ENCODE data around the gene GPC5.

Gene GPC5

DNA sequence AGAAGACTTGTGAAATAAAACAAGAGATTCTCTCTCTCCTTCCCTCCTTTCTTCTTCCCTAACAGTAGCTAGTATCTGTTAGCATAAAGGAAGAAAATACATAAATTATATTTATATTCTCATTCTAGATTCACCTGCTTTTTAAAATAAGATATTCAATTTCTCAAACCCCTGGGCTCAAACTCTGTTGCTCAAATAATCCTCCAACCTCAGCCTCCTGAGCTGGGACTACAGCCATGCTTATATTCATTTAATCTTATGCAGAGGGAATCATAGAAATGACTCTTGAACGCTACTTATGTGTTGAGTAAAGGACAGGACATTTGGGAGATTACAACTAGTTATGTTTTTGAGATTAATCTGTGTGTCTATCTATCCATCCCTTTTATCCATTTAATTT, 56.2 kb downstream of the GPC5 start:
- no peak for DNase-seq (ENCODE audit: low read depth in 3 of 3)

DNA sequence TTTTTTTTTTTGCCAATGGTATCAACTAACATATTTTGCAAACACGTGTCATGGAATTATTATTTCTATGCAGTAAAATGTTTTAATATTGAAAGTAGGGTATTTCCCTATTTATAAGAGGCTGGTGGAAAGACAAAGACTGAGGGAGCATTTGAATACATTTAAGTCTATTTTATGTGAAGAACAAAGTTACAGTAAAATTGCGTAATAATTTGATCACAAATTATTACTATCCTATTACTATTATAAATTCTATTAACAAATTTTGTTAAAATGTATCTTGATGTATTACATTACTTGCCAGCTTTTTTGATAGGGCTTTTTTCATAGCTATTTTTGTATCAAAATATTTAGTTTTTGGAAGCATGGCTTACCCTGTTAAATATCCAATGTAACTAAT, 58.4 kb downstream of the GPC5 start:
- DNase-seq (ENCODE audit: low read depth in 3 of 3) = no peak

GRCh38 chr13:91459485-91459884, 61.1 kb downstream of the GPC5 start:
- DNase-seq (ENCODE audit: low read depth in 3 of 3) = no peak

DNA sequence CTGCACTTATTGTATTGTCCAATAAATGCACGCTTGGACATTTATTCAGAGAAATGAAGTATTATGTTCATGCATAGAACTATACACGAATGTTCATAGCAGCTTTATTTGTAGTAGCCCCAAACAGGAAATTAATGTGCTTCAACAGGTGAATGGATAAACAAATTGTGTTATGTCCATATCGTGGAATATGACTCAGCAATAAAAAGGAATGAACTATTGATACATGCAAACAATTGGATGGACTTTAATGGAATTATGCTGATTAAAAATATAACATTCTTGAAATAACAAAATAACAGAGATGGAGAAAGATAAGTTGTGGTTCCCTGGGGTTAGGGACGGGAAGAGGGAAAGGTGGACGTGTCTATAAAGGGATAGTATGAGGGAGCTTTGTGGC, 65.9 kb downstream of the GPC5 start:
- DNase-seq (ENCODE audit: low read depth in 3 of 3) = no peak

DNA sequence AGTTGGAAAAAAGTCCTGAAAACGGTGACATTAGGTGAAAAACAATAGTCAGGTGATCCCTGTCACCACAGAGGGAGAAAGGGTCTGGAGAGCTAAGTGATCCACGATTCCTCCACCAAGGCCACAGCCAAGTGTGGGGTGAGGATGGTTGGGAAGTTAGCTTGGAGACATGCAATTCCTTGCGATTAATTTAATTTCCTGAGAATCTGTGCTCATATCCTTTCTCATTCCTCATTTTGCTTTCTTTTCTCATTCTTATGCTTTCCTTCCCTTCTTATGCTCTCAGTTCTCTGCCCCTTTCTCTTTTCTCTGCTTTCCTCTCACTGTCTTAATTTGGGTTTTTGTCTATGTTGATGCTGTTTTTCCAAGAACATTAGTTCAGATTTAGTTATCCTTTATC, 68.8 kb downstream of the GPC5 start:
- no peak for DNase-seq (ENCODE audit: low read depth in 3 of 3)

GRCh38 chr13:91468301-91468700, 69.9 kb downstream of the GPC5 start:
- no peak for DNase-seq (ENCODE audit: low read depth in 3 of 3)

GRCh38 chr13:91470084-91470621, 71.7 kb downstream of the GPC5 start:
- DNase-seq (ENCODE audit: low read depth in 3 of 3) = no peak

DNA sequence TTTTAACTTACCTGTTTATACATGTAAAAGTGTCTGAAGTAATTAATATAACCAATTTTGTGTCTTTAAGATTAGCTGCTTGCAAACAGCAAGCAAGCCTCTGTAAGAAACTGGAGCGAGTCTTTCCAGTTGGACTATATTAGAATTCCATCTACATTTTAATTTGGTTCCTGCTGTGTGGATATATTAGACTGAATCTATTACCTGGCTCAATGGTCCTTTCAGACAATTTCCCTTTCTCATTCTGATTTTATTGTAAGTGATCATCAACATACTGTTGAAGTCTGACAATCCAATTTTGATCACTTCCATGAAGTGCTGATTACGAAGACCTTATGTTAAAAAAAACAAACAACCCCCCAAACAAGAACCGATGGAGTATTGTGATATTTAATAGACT, 72.3 kb downstream of the GPC5 start:
- no peak for DNase-seq (ENCODE audit: low read depth in 3 of 3)

GRCh38 chr13:91482427-91482826, 84.0 kb downstream of the GPC5 start:
- DNase-seq (ENCODE audit: low read depth in 3 of 3) = no peak

DNA sequence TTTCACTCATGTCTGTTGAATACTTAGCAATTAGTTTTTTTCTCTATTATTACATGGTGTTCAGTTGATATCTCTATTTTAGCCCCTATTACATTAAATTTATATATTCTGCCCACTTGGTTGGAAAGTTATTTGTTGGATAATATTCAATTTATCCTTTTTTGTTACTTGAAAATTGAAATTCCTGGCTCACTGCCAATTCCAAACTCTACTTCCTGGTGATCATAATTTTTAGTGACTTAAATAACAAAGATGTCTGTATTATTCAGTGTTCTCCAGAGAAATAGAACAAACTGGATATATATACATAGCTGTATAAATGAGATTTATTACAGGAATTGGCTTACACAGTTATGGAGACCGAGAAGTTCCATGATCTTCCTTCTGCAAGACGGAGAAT, 93.6 kb downstream of the GPC5 start:
- no peak for DNase-seq (ENCODE audit: low read depth in 3 of 3)

- no peak for DNase-seq (ENCODE audit: low read depth in 3 of 3)
These were observed 95.0 kb downstream of the GPC5 start for GRCh38 chr13:91493442-91493841.

DNA sequence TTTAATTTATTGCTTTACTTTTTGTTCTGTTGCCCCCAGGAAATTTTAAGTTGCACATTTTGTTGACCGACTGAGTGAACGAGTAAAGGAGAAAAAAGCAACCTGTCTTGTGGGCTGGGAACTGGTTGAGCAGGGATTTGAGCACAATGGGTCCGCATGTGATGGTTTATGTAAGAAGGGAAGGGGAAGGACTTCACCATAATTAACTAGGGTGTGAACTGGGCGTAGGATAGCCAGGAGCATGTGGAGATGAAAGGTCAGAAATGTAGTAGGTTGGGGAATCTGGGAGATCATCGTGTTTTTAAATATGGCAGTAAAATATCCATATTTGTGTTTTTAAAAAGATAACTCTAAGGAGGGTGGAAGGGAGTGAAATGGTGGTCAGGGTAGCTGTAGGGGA, 99.9 kb downstream of the GPC5 start:
- DNase-seq (ENCODE audit: low read depth in 3 of 3) = no peak

- DNase-seq (ENCODE audit: low read depth in 3 of 3) = no peak
These were observed 105.8 kb downstream of the GPC5 start for GRCh38 chr13:91504216-91504615.

DNA sequence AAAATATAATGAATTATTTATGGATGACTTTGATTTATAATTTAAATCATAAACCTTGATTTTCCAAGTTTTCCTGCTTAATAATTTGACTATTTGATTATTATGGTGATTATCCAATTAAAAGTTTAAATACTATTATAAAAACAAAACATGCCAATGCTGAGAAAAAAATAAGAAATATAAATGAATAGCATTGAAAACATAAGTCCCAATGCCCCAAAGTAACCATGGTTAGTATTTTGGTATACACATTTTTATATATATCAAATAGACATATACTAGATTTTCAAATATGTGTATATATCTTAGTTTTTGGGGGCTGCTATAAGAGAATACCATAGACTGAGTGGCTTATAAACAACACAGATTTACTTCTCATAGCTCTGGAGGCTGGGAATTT, 108.3 kb downstream of the GPC5 start:
- DNase-seq (ENCODE audit: low read depth in 3 of 3) = no peak

DNA sequence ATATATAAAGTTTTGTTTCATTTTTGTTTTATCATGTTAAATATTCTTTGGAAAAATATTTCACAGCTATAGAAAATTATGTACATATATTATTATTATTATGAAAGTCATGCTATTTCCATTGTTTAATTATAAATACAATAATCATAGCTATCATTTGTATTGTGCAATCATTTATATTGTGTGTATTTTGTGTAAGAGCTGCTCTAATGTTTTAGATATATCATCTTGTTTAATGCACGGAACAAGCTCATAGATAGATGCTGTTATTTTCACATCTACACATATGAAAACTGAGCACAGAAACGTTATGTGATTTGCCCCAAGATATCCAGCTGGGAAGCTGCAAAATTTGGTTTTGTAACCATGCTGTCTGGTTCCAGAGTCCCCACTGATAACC, 111.6 kb downstream of the GPC5 start:
- no peak for DNase-seq (ENCODE audit: low read depth in 3 of 3)

DNA sequence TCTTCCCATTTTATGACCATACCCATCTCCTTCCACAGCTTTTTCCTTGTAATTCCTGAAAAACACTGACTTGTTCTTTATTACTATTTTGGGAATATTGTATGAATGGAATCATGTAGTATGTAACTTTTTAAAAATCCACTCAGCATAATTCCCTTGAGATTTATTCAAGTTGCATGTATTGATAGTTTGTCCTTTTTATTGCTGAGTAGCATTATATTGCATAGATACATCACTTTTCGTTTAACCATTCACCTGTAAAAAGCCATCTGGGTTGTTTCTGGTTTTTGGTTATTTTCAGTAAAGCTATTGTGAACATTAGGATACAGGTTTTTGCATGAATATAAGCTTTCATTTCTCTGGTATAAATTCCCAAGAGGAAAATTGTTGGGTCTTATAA, 115.4 kb downstream of the GPC5 start:
- no peak for DNase-seq (ENCODE audit: low read depth in 3 of 3)

- no peak for DNase-seq (ENCODE audit: low read depth in 3 of 3)
These were observed 118.4 kb downstream of the GPC5 start for GRCh38 chr13:91516799-91517198.

GRCh38 chr13:91520952-91521351, 122.5 kb downstream of the GPC5 start:
- no peak for DNase-seq (ENCODE audit: low read depth in 3 of 3)

- DNase-seq (ENCODE audit: low read depth in 3 of 3) = no peak
These were observed 124.7 kb downstream of the GPC5 start for GRCh38 chr13:91523116-91523515.

- DNase-seq (ENCODE audit: low read depth in 3 of 3) = no peak
These were observed 128.2 kb downstream of the GPC5 start for GRCh38 chr13:91526543-91527033.

DNA sequence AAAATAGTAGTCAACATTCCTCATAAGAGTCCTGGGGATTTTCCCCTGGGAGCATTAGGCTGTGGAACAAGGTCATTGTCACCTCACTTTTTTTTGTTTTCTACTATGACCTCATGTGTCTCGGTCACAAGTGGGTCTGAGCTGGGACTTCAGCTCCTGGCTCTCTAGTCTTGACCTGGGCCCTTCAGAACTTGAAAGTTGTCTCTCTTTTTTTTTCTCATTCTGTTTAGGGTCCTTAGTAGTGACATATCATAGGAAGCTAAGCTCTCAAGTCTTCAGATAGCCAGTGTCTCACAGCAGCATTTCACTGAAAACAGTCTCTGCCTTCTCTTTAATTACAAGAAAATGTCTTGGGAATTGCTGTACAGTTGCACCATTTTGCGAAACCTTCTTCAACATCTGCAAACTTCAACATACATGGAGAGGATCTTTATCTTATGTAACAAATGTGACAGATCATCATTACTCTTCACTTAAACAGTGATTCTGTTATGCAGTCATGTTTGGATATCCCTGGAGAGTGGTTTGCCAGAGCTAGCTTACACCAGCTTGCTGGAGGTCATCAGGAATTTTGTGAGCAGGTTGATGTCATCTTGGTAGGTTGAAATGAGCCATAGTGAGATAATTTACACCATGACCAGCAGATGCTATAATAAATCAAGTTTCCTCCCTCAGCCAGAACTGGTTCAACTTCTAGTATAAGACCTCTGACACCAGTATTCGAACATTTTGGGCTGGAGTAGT, 131.5 kb downstream of the GPC5 start:
- no peak for DNase-seq (ENCODE audit: low read depth in 3 of 3)

DNA sequence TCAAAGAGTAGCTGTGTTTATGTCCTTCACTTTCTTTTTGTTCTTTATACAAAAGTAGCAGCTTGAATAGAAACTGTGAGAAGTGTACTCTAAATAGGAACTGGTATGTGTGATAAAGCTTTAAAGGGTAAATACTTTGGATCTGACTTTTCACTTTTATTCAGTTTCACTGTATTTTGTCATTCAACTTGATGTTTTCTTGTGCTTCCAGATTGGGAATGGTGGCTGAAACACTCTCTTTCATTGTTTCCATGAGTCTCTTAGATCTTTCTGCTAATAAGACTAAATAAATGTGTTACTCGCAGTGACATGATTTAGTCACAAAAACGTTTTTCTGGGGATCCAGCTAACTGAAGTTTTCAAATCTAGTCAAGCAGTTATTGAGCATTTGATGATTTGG, 133.2 kb downstream of the GPC5 start:
- DNase-seq (ENCODE audit: low read depth in 3 of 3) = no peak

DNA sequence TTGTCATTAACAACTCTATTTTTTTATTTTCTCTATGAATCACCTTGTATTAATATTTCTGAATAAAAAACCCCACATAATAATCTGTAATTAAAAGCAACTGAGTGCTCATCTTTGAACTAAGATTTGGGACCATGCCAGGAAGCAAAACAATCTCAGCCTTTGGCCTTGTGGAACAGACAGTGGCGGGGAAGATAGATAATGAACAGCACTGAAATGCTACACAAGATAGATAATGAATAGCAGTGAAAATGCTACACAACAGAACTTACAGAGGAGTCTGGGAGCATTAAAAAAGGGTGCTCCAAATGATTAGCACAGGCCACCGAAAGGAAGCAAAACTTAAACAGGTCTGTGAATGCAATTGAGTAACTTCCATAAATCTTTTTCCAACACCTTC, 134.9 kb downstream of the GPC5 start:
- DNase-seq (ENCODE audit: low read depth in 3 of 3) = no peak

DNA sequence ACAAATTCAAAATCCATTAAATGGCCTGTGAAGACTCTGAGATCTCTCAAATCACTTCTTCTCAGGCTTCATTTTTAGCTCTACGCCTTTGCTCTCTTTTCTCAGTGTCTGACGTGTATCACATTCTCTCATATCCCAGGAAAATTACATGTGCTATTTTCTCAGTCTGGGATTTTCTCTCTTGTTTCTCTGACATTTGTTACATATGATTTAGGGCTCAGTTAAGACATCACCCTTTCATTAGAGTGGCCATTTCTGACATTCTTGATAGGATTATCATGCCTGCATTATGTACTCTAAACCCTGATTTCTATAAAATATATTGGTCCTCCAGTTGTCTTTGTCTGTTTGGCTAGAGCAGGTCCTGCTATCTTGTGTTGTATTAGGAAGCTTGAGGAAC, 136.6 kb downstream of the GPC5 start:
- DNase-seq (ENCODE audit: low read depth in 3 of 3) = no peak
